GM12892 (cell line): ENCODE results near the gene MSX1.

Source experiments
- POLR2A ChIP-seq: IDR thresholded peaks from 2 replicates; pipeline ENCODE4 v1.6.1; 2011; ENCODE audit warnings: low read depth, low read length, control low read depth
- POLR2AphosphoS5 ChIP-seq: IDR thresholded peaks from 2 replicates; pipeline ENCODE4 v1.6.1; 2011; ENCODE audit warnings: low read depth, low read length, control low read depth

DNA sequence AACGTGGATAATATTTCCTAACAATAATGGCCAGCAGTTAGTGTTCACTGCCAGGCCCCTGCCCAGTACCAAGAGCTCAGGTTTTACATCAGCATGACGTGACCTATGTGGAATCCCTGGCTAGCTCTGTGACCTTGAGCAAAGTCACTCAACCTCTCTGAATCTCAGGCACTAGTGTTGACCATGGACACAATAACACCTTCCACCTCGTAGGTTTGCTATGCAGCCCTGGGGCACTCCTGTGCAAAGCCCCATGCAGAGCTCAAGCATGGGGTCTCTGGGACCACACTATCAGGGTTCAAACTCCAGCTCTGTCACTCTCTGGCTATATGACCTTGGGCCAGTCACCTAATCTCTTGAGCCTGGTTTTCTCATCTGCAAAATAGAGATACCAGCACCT is 38.7 kb upstream of the MSX1 start:
- TF ChIP-seq POLR2AphosphoS5 (no peak), POLR2A (no peak)
